Liver (tissue), 3 donors: ENCODE measurements around the gene HDLBP.

ENCODE experiments used
- ATF3 ChIP-seq: IDR thresholded peaks from 2 replicates; pipeline ENCODE4 v1.6.1; 2016; ENCODE audit warnings: antibody characterized with exemption
- CTCF ChIP-seq: fragments of 150-350 bp; IDR thresholded peaks from 2 replicates; pipeline ENCODE4 v1.5.1; 2017; ENCODE audit warnings: improper control_type of control experiment, low read depth, low read length; ENCODE audit not compliant: missing input control
- FOXA1 ChIP-seq: IDR thresholded peaks from 2 replicates; pipeline ENCODE4 v1.6.1; 2016; ENCODE audit warnings: antibody characterized with exemption
- FOXA2 ChIP-seq: IDR thresholded peaks from 2 replicates; pipeline ENCODE4 v1.6.1; 2016; ENCODE audit warnings: antibody characterized with exemption
- HNF4A ChIP-seq, 2 donors: conservative IDR thresholded peaks; 2 replicates each; pipeline ENCODE4 v1.6.1; 2016; ENCODE audit warnings: antibody characterized with exemption in 2 of 2, mild to moderate bottlenecking in 2 of 2
- JUND ChIP-seq, 2 donors: IDR thresholded peaks; 2 replicates each; pipeline ENCODE4 v1.6.1; 2016; ENCODE audit warnings: antibody characterized with exemption in 2 of 2
- MAX ChIP-seq: IDR thresholded peaks from 2 replicates; pipeline ENCODE4 v1.6.1; 2016; ENCODE audit warnings: antibody characterized with exemption
- RAD21 ChIP-seq, 2 donors: IDR thresholded peaks; 2 replicates each; pipeline ENCODE4 v1.6.1; 2016; ENCODE audit warnings: antibody characterized with exemption in 2 of 2, mild to moderate bottlenecking in 2 of 2
- REST ChIP-seq: IDR thresholded peaks from 2 replicates; pipeline ENCODE4 v1.6.1; 2016; ENCODE audit warnings: antibody characterized with exemption, mild to moderate bottlenecking
- TAF1 ChIP-seq: conservative IDR thresholded peaks from 2 replicates; pipeline ENCODE4 v1.6.1; 2016; ENCODE audit warnings: antibody characterized with exemption, mild to moderate bottlenecking
- YY1 ChIP-seq: IDR thresholded peaks from 2 replicates; pipeline ENCODE4 v1.6.1; 2016; ENCODE audit warnings: antibody characterized with exemption, mild to moderate bottlenecking
- ZBTB33 ChIP-seq: IDR thresholded peaks from 2 replicates; pipeline ENCODE4 v1.6.1; 2016; ENCODE audit warnings: antibody characterized with exemption
- donor health status: healthy.
- donor health status: healthy.

GRCh38 chr2:241323778-241324177, 8.3 kb upstream of the HDLBP start:
- no peak for TF ChIP-seq REST
- TF ChIP-seq CTCF = no peak
- TF ChIP-seq MAX = no peak
- no peak for TF ChIP-seq ATF3
- no peak for TF ChIP-seq FOXA2
- TF ChIP-seq RAD21 (IDR thresholded peaks at IDR 0.05) = no peak
- TF ChIP-seq FOXA1 = no peak
- no peak for TF ChIP-seq HNF4A (conservative IDR thresholded peaks at IDR 0.05)
- no peak for TF ChIP-seq ZBTB33
- TF ChIP-seq JUND (IDR thresholded peaks at IDR 0.05) = no peak
- no peak for TF ChIP-seq YY1
- TF ChIP-seq TAF1 = no peak
